ENCODE measurements around the gene GDPD3.

The GDPD3 gene

DNA sequence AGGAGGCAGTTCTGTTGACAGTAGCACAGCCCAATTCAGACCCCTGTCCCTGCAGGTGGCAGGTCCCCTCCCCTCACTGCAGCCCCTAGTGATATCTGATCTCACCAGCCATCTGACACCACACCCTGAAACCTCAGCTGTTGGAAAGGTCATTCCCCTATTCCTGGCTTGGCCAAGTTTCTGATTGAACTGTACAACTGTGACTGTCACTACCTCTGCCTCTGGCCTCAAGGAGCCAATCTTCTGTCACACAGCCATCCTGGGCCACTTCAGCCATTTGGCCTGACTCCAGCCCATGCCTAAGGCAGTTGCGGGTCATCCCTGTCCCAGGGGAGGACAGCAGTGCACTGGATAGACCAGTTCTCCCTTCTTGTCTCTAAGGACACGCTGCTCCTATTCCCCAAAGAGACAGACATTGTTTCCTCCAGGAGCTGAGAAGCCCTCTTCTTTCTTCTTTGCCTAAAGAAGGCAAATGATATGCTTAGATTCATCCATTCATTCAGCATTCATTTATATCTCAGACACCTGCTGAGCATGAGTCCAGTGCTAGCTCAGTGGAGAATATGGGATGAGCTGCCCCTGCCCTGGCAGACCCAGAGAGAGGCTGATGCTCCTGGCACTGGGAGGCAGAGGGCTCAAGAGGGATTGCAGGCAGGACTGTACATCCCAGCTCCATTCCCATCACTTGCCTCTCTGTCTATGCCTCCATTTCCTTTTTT is 52.3 kb downstream of the GDPD3 start:
- DNase-seq (ENCODE audit: low read depth in 1 of 2, low spot score in 1 of 2) = no peak

DNA sequence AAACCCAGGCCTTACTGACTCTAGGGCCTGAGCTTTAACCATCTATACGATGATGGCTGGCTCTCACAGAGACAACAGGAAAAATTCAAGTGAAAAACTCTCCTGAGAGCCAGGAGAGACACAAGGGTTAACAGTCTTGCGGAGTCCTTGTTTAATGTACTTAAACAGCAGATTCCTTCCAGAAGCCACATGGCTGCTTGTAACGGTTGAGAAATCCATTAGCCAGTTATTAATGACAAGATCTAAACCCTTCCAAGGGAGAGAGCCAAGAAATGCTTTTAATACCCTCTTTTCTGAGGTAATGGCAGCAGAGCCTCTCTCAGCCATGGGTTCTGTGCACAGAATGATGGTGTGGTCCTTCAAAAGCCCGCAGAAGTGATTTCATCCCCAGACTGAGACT is 53.0 kb downstream of the GDPD3 start:
- no peak for DNase-seq (ENCODE audit: low read depth in 1 of 2, low spot score in 1 of 2)

- DNase-seq (ENCODE audit: low read depth in 1 of 2, low spot score in 1 of 2) = no peak
These were observed 58.3 kb downstream of the GDPD3 start for GRCh38 chr16:30054959-30055553.

Data from activated CD4-positive, alpha-beta T cell treated with anti-CD3 and anti-CD28 coated beads, Interleukin-2, amount 50 U/mL, for 24 hours (primary cell).